IMR-90 (cell line): ENCODE results near the gene COQ10A. TPM values are rescaled to one million over a fixed set of nuclear protein-coding genes. Genes with fewer than 3 reads are reported as not detected.

Experiments
- ATAC-seq: fragments of 200-7000 bp; cut with Tn5 transposase; 2 replicates; pipeline ENCODE4 v1.9.1; 2020; ENCODE audit warnings: low read depth, mild to moderate bottlenecking, moderate library complexity
- BruUV-seq: library from RNA; stranded (reverse); fragments of 400-500 nt; replicated peaks from 2 replicates; lab custom pipeline; 2021; lab: Mats Ljungman, UMichigan
- CTCF ChIA-PET: fragments of 300-600 bp; formaldehyde crosslinking; extraction: SDS; loops from one replicate; lab custom pipeline; 2021; ENCODE audit warnings: antibody characterized with exemption; lab: Yijun Ruan, JAX
- POLR2A ChIA-PET: fragments of 300-600 bp; sonication (Branson Sonifier 250); formaldehyde crosslinking; loops from one replicate; lab custom pipeline; 2022; ENCODE audit warnings: antibody characterized with exemption; ENCODE audit not compliant: unreplicated experiment; lab: Charles Lee
- DNase-seq: peaks from one replicate; pipeline ENCODE4 v3.0.0; 2013
- H2AFZ ChIP-seq: replicated peaks from 2 replicates; pipeline ENCODE3; 2013; ENCODE audit warnings: low read length, mild to moderate bottlenecking; ENCODE audit not compliant: poor library complexity
- H2AK5ac ChIP-seq: 2 replicates; pipeline ENCODE4 v1.6.1; 2013; ENCODE audit warnings: low read depth, low read length, inconsistent platforms
- H2AK9ac ChIP-seq: replicated peaks from 2 replicates; pipeline ENCODE3; 2013; ENCODE audit warnings: mild to moderate bottlenecking, low read depth, low read length, moderate library complexity; ENCODE audit not compliant: poor library complexity
- H2BK120ac ChIP-seq: 2 replicates; pipeline ENCODE4 v1.6.1; 2013; ENCODE audit warnings: low read depth, low read length, inconsistent platforms
- H2BK15ac ChIP-seq: 3 replicates; pipeline ENCODE4 v1.6.1; 2013; ENCODE audit warnings: low read depth, low read length, inconsistent platforms
- H2BK20ac ChIP-seq: 2 replicates; pipeline ENCODE4 v1.6.1; 2013; ENCODE audit warnings: low read depth, mild to moderate bottlenecking, inconsistent platforms, low read length, moderate library complexity
- H2BK5ac ChIP-seq: 2 replicates; pipeline ENCODE4 v1.6.1; 2013; ENCODE audit warnings: mild to moderate bottlenecking, low read depth, low read length, inconsistent platforms; ENCODE audit not compliant: poor library complexity, severe bottlenecking
- H3K14ac ChIP-seq: replicated peaks from 2 replicates; pipeline ENCODE4 v1.6.1; 2013; ENCODE audit warnings: low read depth, low read length, inconsistent platforms
- H3K18ac ChIP-seq: 2 replicates; pipeline ENCODE4 v1.6.1; 2013; ENCODE audit warnings: low read depth, low read length, control low read depth
- H3K23ac ChIP-seq: 2 replicates; pipeline ENCODE4 v1.6.1; 2013; ENCODE audit warnings: low read depth, low read length, inconsistent platforms
- H3K27ac ChIP-seq: 2 replicates; pipeline ENCODE4 v1.5.1; 2013; ENCODE audit warnings: mild to moderate bottlenecking, control low read depth, low read length; ENCODE audit not compliant: insufficient read depth
- H3K27me3 ChIP-seq: 2 replicates; pipeline ENCODE4 v1.6.1; 2013; ENCODE audit warnings: low read length; ENCODE audit not compliant: control insufficient read depth, insufficient read depth
- H3K36me3 ChIP-seq: 2 replicates; pipeline ENCODE4 v1.6.1; 2013; ENCODE audit warnings: low read length, mixed read lengths; ENCODE audit not compliant: control insufficient read depth, insufficient read depth
- H3K4ac ChIP-seq: 2 replicates; pipeline ENCODE4 v1.6.1; 2013; ENCODE audit warnings: low read depth, low read length, inconsistent platforms
- H3K4me1 ChIP-seq: 2 replicates; pipeline ENCODE4 v1.6.1; 2013; ENCODE audit warnings: low read length, mixed read lengths; ENCODE audit not compliant: control insufficient read depth, insufficient read depth
- H3K4me2 ChIP-seq: 2 replicates; pipeline ENCODE4 v1.6.1; 2013; ENCODE audit warnings: low read depth, mild to moderate bottlenecking, control low read depth, low read length, moderate library complexity
- H3K4me3 ChIP-seq: 2 replicates; pipeline ENCODE4 v1.5.1; 2013; ENCODE audit warnings: low read depth, mild to moderate bottlenecking, control low read depth, low read length, moderate library complexity; ENCODE audit not compliant: insufficient read depth
- H3K56ac ChIP-seq: 2 replicates; pipeline ENCODE4 v1.6.1; 2013; ENCODE audit warnings: low read length, inconsistent platforms; ENCODE audit not compliant: insufficient read depth; ENCODE audit errors: extremely low read depth
- H3K79me1 ChIP-seq, 2 experiments: 2 replicates each; pipeline ENCODE4 v1.6.1; 2013; ENCODE audit warnings: low read length in 2 of 2, inconsistent platforms in 1 of 2, low read depth in 1 of 2
- H3K9ac ChIP-seq: 2 replicates; pipeline ENCODE4 v1.6.1; 2013; ENCODE audit warnings: low read depth, low read length, control low read depth
- H3K9me1 ChIP-seq: 2 replicates; pipeline ENCODE4 v1.6.1; 2013; ENCODE audit warnings: low read length, inconsistent platforms; ENCODE audit not compliant: insufficient read depth
- H3K9me3 ChIP-seq: 2 replicates; pipeline ENCODE4 v1.6.1; 2013; ENCODE audit warnings: low read length; ENCODE audit not compliant: control insufficient read depth, insufficient read depth
- H4K20me1 ChIP-seq: 2 replicates; pipeline ENCODE4 v1.6.1; 2013; ENCODE audit warnings: low read length, inconsistent platforms; ENCODE audit not compliant: insufficient read depth
- H4K5ac ChIP-seq: 2 replicates; pipeline ENCODE4 v1.6.1; 2013; ENCODE audit warnings: mild to moderate bottlenecking, low read depth, low read length, control low read depth
- H4K8ac ChIP-seq, 2 experiments: 2 replicates each; pipeline ENCODE4 v1.6.1; 2013; ENCODE audit warnings: low read depth in 2 of 2, low read length in 2 of 2, control low read depth in 1 of 2, inconsistent platforms in 1 of 2
- H4K91ac ChIP-seq: 2 replicates; pipeline ENCODE4 v1.6.1; 2013; ENCODE audit warnings: low read depth, low read length, inconsistent platforms; ENCODE audit not compliant: insufficient read depth
- BHLHE40 ChIP-seq: fragments of 150-350 bp; IDR thresholded peaks from 2 replicates; pipeline ENCODE4 v1.6.1; 2016; ENCODE audit warnings: mild to moderate bottlenecking, low read depth, low read length
- CEBPB ChIP-seq: IDR thresholded peaks from 2 replicates; pipeline ENCODE4 v1.6.1; 2012; ENCODE audit warnings: low read depth, low read length, improper control_type of control experiment
- CHD1 ChIP-seq: IDR thresholded peaks from 2 replicates; pipeline ENCODE4 v1.6.1; 2012; ENCODE audit warnings: low read depth, low read length, improper control_type of control experiment
- FOS ChIP-seq: fragments of 150-350 bp; IDR thresholded peaks from 2 replicates; pipeline ENCODE4 v1.6.1; 2016; ENCODE audit warnings: low read depth, low read length
- MAFK ChIP-seq: IDR thresholded peaks from 2 replicates; pipeline ENCODE4 v1.6.1; 2012; ENCODE audit warnings: low read depth, low read length, improper control_type of control experiment
- MAZ ChIP-seq: IDR thresholded peaks from 2 replicates; pipeline ENCODE4 v1.6.1; 2012; ENCODE audit warnings: low read depth, mild to moderate bottlenecking, low read length, improper control_type of control experiment, moderate library complexity, borderline replicate concordance
- NFE2L2 ChIP-seq: fragments of 150-350 bp; IDR thresholded peaks from 2 replicates; pipeline ENCODE4 v1.6.1; 2016; ENCODE audit warnings: low read depth, mild to moderate bottlenecking, low read length
- POLR2A ChIP-seq: IDR thresholded peaks from 2 replicates; pipeline ENCODE4 v1.6.1; 2012; ENCODE audit warnings: mild to moderate bottlenecking, low read depth, low read length
- RAD21 ChIP-seq: IDR thresholded peaks from 2 replicates; pipeline ENCODE4 v1.6.1; 2012; ENCODE audit warnings: low read length, improper control_type of control experiment
- RFX5 ChIP-seq: IDR thresholded peaks from 2 replicates; pipeline ENCODE4 v1.8.0; 2012; ENCODE audit warnings: low read depth, mild to moderate bottlenecking, low read length, moderate library complexity
- SMC3 ChIP-seq: fragments of 150-350 bp; IDR thresholded peaks from 2 replicates; pipeline ENCODE4 v1.6.1; 2016; ENCODE audit warnings: low read depth, mild to moderate bottlenecking, antibody characterized with exemption, low read length, moderate library complexity
- WGBS, 2 experiments: methylation state at CpG; one replicate each; pipeline versions ENCODE4 v1.1.5 to v1.1.7; 2013; ENCODE audit warnings: missing lambda C conversion rate in 2 of 2; ENCODE audit not compliant: insufficient read length in 1 of 2; ENCODE audit errors: extremely low coverage in 2 of 2; 5-methylcytosine and 5-hydroxymethylcytosine counted together
- dilution Hi-C: fragments of 300-500 bp; cut with HindIII; formaldehyde crosslinking; loops from one replicate; pipeline ENCODE4 v1.14.3; 2018; ENCODE audit warnings: low sequenced_read_pairs; ENCODE audit not compliant: unreplicated experiment
- in situ Hi-C: fragments of 300-500 bp; cut with MboI; formaldehyde crosslinking; loops from 3 replicates; pipeline ENCODE4 v1.14.3; 2019; ENCODE audit warnings: low sequenced_read_pairs, inconsistent platforms, mixed read lengths
- intact Hi-C: fragments of 100-400 bp; cut with micrococcal nuclease; formaldehyde crosslinking; loops from 2 replicates; pipeline ENCODE4 v1.10.0; 2022
- polyA plus RNA-seq, 3 experiments: library from polyadenylated mRNA; depleted of rRNA; stranded (reverse); fragments of >200 nt; gene quantifications; 2 replicates each; pipeline ENCODE4 v1.2.3, GENCODE V29; 2012; ENCODE audit warnings: low replicate concordance in 1 of 3
- total RNA-seq: library from RNA; depleted of rRNA; stranded (reverse); fragments of >200 nt; gene quantifications from 2 replicates; pipeline ENCODE4 v1.2.3, GENCODE V29; 2012
- TF ChIP-seq, protein P1 (sequence below): fragments of 150-350 bp; IDR thresholded peaks from 2 replicates; pipeline ENCODE4 v1.6.1; 2016; ENCODE audit warnings: low read depth, mild to moderate bottlenecking, low read length, moderate library complexity, borderline replicate concordance
- TF ChIP-seq, protein P2 (sequence below): conservative IDR thresholded peaks from 2 replicates; pipeline ENCODE4 v1.5.1; 2012; ENCODE audit warnings: mild to moderate bottlenecking, low read depth, low read length, improper control_type of control experiment

Gene COQ10A
- total and polyA plus RNA-seq, 2 of the 4 experiments (the other 2 are of a cell fraction) = 4.7 to 10.8 TPM

DNA sequence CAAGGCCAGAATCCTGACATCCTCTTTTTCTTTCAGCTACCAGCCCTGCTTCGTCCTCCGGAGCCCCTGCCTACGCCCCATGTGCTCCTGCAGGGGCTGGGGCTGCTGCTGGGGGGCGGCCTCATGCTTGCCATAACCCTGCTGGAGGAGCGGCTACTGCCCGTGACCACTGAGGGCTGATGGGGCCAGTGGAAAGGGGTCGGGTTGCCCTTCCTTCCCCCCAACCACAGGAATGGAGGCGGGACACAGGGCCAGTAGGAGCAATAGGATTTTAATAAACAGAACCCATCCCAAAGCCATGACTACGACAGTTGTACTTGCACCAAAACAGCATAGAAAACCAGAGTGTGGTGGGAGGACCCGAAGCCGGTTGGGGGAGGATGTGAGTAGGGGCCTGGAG is 29.2 kb upstream of the COQ10A start:
- no peak overlapping the region for H3K4me2 ChIP-seq
- no peak overlapping the region for H3K18ac ChIP-seq
- H4K20me1 ChIP-seq = peaks cover 19% of the 10 kb centered on the region
- H3K9me3 ChIP-seq = no peaks in the 10 kb centered on the region
- BruUV-seq = no TSS peak
- no peak overlapping the region for H4K91ac ChIP-seq
- TF ChIP-seq POLR2A (no peak), RFX5 (no peak), FOS (no peak), CEBPB (no peak), SMC3 (no peak), NFE2L2 (no peak), MAZ (no peak), RAD21 (no peak), CHD1 (no peak), MAFK (no peak), BHLHE40 (no peak)
- TF ChIP-seq, protein P1, sequence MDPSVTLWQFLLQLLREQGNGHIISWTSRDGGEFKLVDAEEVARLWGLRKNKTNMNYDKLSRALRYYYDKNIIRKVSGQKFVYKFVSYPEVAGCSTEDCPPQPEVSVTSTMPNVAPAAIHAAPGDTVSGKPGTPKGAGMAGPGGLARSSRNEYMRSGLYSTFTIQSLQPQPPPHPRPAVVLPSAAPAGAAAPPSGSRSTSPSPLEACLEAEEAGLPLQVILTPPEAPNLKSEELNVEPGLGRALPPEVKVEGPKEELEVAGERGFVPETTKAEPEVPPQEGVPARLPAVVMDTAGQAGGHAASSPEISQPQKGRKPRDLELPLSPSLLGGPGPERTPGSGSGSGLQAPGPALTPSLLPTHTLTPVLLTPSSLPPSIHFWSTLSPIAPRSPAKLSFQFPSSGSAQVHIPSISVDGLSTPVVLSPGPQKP = no peak
- TF ChIP-seq, protein P2, sequence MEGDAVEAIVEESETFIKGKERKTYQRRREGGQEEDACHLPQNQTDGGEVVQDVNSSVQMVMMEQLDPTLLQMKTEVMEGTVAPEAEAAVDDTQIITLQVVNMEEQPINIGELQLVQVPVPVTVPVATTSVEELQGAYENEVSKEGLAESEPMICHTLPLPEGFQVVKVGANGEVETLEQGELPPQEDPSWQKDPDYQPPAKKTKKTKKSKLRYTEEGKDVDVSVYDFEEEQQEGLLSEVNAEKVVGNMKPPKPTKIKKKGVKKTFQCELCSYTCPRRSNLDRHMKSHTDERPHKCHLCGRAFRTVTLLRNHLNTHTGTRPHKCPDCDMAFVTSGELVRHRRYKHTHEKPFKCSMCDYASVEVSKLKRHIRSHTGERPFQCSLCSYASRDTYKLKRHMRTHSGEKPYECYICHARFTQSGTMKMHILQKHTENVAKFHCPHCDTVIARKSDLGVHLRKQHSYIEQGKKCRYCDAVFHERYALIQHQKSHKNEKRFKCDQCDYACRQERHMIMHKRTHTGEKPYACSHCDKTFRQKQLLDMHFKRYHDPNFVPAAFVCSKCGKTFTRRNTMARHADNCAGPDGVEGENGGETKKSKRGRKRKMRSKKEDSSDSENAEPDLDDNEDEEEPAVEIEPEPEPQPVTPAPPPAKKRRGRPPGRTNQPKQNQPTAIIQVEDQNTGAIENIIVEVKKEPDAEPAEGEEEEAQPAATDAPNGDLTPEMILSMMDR = no peak
- peak overlapping the region; percentile 50 for H2AK9ac ChIP-seq
- no peak overlapping the region for H3K4me3 ChIP-seq
- no peak overlapping the region for H2BK120ac ChIP-seq
- ATAC-seq = peak; percentile 70
- POLR2A ChIA-PET = no interaction called here
- H3K9ac ChIP-seq = no peak overlapping the region
- WGBS, 2 experiments = no CpG with 5 or more reads among the region's 11 CpGs
- H3K14ac ChIP-seq = no peak overlapping the region
- peak; percentile 34 for DNase-seq
- no peak overlapping the region for H3K27ac ChIP-seq
- H3K79me1 ChIP-seq = peaks cover 5 to 26% of the 10 kb centered on the region in 2 experiments; a peak in 3 of 4 replicates
- H3K56ac ChIP-seq = no peak overlapping the region
- no peak overlapping the region for H2AFZ ChIP-seq
- H3K4ac ChIP-seq = no peak overlapping the region
- in situ Hi-C loops (no loop called here), intact Hi-C loops (no loop called here), dilution Hi-C loops (no loop called here)
- no peak overlapping the region for H4K8ac ChIP-seq
- peaks cover 44% of the 10 kb centered on the region for H3K36me3 ChIP-seq
- no peak overlapping the region for H2BK20ac ChIP-seq
- H3K23ac ChIP-seq = no peak overlapping the region
- H4K5ac ChIP-seq = no peak overlapping the region
- no peak overlapping the region for H2BK15ac ChIP-seq
- no peaks in the 10 kb centered on the region for H3K27me3 ChIP-seq
- CTCF ChIA-PET = no interaction called here
- peaks cover 14% of the 10 kb centered on the region; the same call in 1 of the 2 replicates for H3K9me1 ChIP-seq
- H2BK5ac ChIP-seq = no peak overlapping the region
- 0 out of 2 replicates have a peak overlapping the region, but pooled peaks have one; percentile 1 for H2AK5ac ChIP-seq
- H3K4me1 ChIP-seq = peaks cover 5% of the 10 kb centered on the region; the same call in 1 of the 2 replicates
